K562 (cell line): ENCODE data around the gene RGR. TPM values are rescaled to one million over a fixed set of nuclear protein-coding genes. Genes with fewer than 3 reads are reported as not detected.

Experiments
- ATAC-seq: fragments of 200-7000 bp; cut with Tn5 transposase; 3 replicates; pipeline ENCODE4 v1.9.1; 2020; ENCODE audit warnings: moderate library complexity
- BruUV-seq: library from RNA; stranded (reverse); fragments of 400-500 nt; replicated peaks from 2 replicates; lab custom pipeline; 2021; lab: Mats Ljungman, UMichigan
- CTCF ChIA-PET: fragments of 300-600 bp; formaldehyde crosslinking; extraction: SDS; loops from one replicate; lab custom pipeline; 2021; ENCODE audit warnings: low intra/inter-chr PET ratio; lab: Yijun Ruan, JAX
- POLR2A ChIA-PET: fragments of 300-600, 350-650 bp; sonication (Branson Sonifier 250); formaldehyde crosslinking; extraction: SDS; loops from one replicate; lab custom pipeline; 2021; ENCODE audit warnings: antibody characterized with exemption, inconsistent platforms; lab: Yijun Ruan, JAX
- DNase-seq, 4 experiments: peaks; one replicate each; pipeline versions ENCODE4 v3.0.0 to v3.0.0-alpha.2; 2011 to 2018; ENCODE audit warnings: low spot score in 3 of 4, mixed read lengths in 3 of 4; ENCODE audit errors: extremely low read depth in 1 of 4
- FAIRE-seq: peaks from 2 replicates; lab custom pipeline; 2011; peaks lifted over from hg19 to GRCh38; lab: Jason Lieb, UNC
- H2AFZ ChIP-seq: 2 replicates; pipeline ENCODE4 v1.6.0; 2011; ENCODE audit warnings: low read depth, low read length, control low read depth, inconsistent platforms
- H3K27ac ChIP-seq: fragments of 200-600 bp; 3 replicates; pipeline ENCODE4 v1.8.0; 2011; ENCODE audit warnings: low read depth, mild to moderate bottlenecking, control low read depth, inconsistent platforms, low read length, moderate library complexity, mixed read lengths; ENCODE audit errors: extremely low read depth
- H3K27me3 ChIP-seq, 2 experiments: fragments of 300-600 bp in 1 of 2; 2 replicates in 1 of 2; 3 replicates in 1 of 2; pipeline versions ENCODE4 v1.6.0 to v1.8.0; 2011; ENCODE audit warnings: inconsistent platforms in 2 of 2, low read length in 2 of 2, mild to moderate bottlenecking in 1 of 2, mixed read lengths in 1 of 2, moderate library complexity in 1 of 2; ENCODE audit not compliant: control insufficient read depth in 2 of 2, insufficient read depth in 2 of 2
- H3K36me3 ChIP-seq: fragments of 300-600 bp; 3 replicates; pipeline ENCODE4 v1.8.0; 2011; ENCODE audit warnings: mild to moderate bottlenecking, low read length, inconsistent platforms; ENCODE audit not compliant: control insufficient read depth, insufficient read depth
- H3K4me1 ChIP-seq, 2 experiments: fragments of 200-600 bp in 1 of 2; replicated peaks in 1 of 2; 2 replicates in 1 of 2; 3 replicates in 1 of 2; pipeline versions ENCODE4 v1.5.1 to v1.8.0; 2011; ENCODE audit warnings: inconsistent platforms in 2 of 2, low read length in 2 of 2, mild to moderate bottlenecking in 1 of 2, mixed read lengths in 1 of 2, moderate library complexity in 1 of 2; ENCODE audit not compliant: control insufficient read depth in 2 of 2, insufficient read depth in 2 of 2
- H3K4me2 ChIP-seq: 2 replicates; pipeline ENCODE4 v1.6.1; 2011; ENCODE audit warnings: low read length, control low read depth, inconsistent platforms, mixed read lengths; ENCODE audit not compliant: insufficient read depth
- H3K4me3 ChIP-seq: fragments of 200-600 bp; sonication (generic), shearing (Covaris generic); 2 replicates; pipeline ENCODE4 v1.5.1; 2016; ENCODE audit warnings: control low read depth, inconsistent platforms
- H3K79me2 ChIP-seq: fragments of 200-600 bp; 3 replicates; pipeline ENCODE4 v1.8.0; 2011; ENCODE audit warnings: low read length, inconsistent platforms; ENCODE audit not compliant: control insufficient read depth, insufficient read depth
- H3K9ac ChIP-seq, 2 experiments: 2 replicates each; pipeline versions ENCODE4 v1.6.0 to v1.6.1; 2011; ENCODE audit warnings: low read depth in 2 of 2, low read length in 2 of 2, control low read depth in 1 of 2, inconsistent platforms in 1 of 2, mild to moderate bottlenecking in 1 of 2, mixed read lengths in 1 of 2; ENCODE audit not compliant: insufficient read depth in 1 of 2
- H3K9me1 ChIP-seq: one replicate; pipeline ENCODE4 v1.6.0; 2011; ENCODE audit warnings: inconsistent platforms, mild to moderate bottlenecking, low read length, moderate library complexity; ENCODE audit not compliant: control insufficient read depth, insufficient read depth
- H3K9me3 ChIP-seq: replicated peaks from 2 replicates; pipeline ENCODE4 v1.5.1; 2011; ENCODE audit warnings: low read depth, low read length, inconsistent platforms; ENCODE audit not compliant: control insufficient read depth, insufficient read depth
- H4K20me1 ChIP-seq: replicated peaks from 2 replicates; pipeline ENCODE4 v1.6.1; 2011; ENCODE audit warnings: low read length, inconsistent platforms, mixed read lengths; ENCODE audit not compliant: control insufficient read depth, insufficient read depth
- WGBS: fragments of 100-300 bp; shearing (Covaris generic); methylation state at CpG from one replicate; pipeline ENCODE4 v1.1.6; 2016; ENCODE audit warnings: low coverage, mixed read lengths; ENCODE audit not compliant: insufficient coverage; ENCODE audit errors: missing lambda C conversion rate; 5-methylcytosine and 5-hydroxymethylcytosine counted together
- in situ Hi-C: fragments of 300-500 bp; cut with MboI; formaldehyde crosslinking; loops from 4 replicates; pipeline ENCODE4 v1.15.0; 2018; ENCODE audit warnings: inconsistent platforms, mixed read lengths
- intact Hi-C: fragments of 100-400 bp; cut with micrococcal nuclease; formaldehyde crosslinking; loops from 2 replicates; pipeline ENCODE4 v1.14.2; 2022
- polyA plus RNA-seq, 8 experiments: library from polyadenylated mRNA; depleted of rRNA in 4 of 8; stranded (reverse) in 5 of 8; unstranded in 3 of 8; fragments of >200 nt; fragmentation: Nextera tagmentation in 2 of 8; fragmentation: Illumina TruSeq in 1 of 8; extraction: Ambion mirVana in 2 of 8; extraction: Trizol in 1 of 8; gene quantifications; 2 replicates each; pipeline versions ENCODE4 v1.2.1 to v1.2.3, GENCODE V29; 2011 to 2014; ENCODE audit warnings: inconsistent platforms in 1 of 8, missing spikeins in 1 of 8
- total RNA-seq, 7 experiments: library from RNA; depleted of rRNA in 6 of 7; stranded (reverse); fragments of >200 nt in 6 of 7; fragmentation: Illumina TruSeq in 2 of 7; extraction: Trizol in 2 of 7; gene quantifications; 2 replicates each; pipeline versions ENCODE4 v1.2.1 to v1.2.3, GENCODE V29; 2011 to 2021; ENCODE audit warnings: low replicate concordance in 1 of 7
- TF ChIP-seq, protein P1 (sequence below), 3 experiments: IDR thresholded peaks in 2 of 3; conservative IDR thresholded peaks in 1 of 3; 2 replicates each; pipeline ENCODE4 v1.5.1; 2011 to 2012; ENCODE audit warnings: low read length in 3 of 3, mild to moderate bottlenecking in 3 of 3, control low read depth in 2 of 3, improper control_type of control experiment in 1 of 3, inconsistent platforms in 1 of 3, low read depth in 1 of 3, mixed read lengths in 1 of 3, moderate library complexity in 1 of 3; ENCODE audit not compliant: insufficient read depth in 2 of 3
- TF ChIP-seq, protein P2 (sequence below): sonication (generic); formaldehyde crosslinking; IDR thresholded peaks from 2 replicates; pipeline ENCODE4 v1.8.0; 2022; ENCODE audit warnings: mild to moderate bottlenecking, missing genetic modification reagents

Gene RGR
- total and polyA plus RNA-seq, 9 of the 15 experiments (the other 6 are each of a cell fraction or from before 2014, with no cell fraction given): not detected

DNA sequence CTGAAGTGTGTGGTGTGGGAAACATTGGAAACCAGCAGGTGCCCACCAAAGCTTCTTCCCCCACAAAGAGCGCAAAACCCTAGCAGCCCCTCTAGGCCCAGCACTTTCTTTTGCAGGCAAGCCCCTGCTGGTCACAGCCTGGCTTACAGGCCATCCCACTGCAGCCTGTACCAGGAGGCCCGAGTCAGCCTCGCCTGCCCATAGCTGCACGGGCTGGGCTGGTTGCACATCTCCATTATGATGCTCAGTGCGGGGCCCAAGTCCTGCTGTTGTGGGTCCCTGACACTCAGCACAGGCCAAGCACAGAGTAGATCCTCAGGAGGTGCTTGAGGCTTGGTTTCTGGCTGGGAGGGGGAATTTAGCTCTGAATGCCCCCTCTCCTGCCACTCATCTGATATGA, 42.5 kb upstream of the RGR start:
- WGBS: 18% methylated on average over 5 of the region's 5 CpGs
- H3K27me3 ChIP-seq: peaks cover 6 to 29% of the 10 kb centered on the region in 2 experiments
- peaks cover 13 to 15% of the 10 kb centered on the region in 2 experiments; a peak in 4 of 5 replicates for H3K4me1 ChIP-seq
- intact Hi-C loops (no loop called here), in situ Hi-C loops (no loop called here)
- no peak overlapping the region for H3K27ac ChIP-seq
- CTCF ChIA-PET: no interaction called here
- H3K4me3 ChIP-seq: no peak overlapping the region
- no TSS peak for BruUV-seq
- no peak overlapping the region for H3K4me2 ChIP-seq
- no peaks in the 10 kb centered on the region for H3K36me3 ChIP-seq
- H2AFZ ChIP-seq: no peak overlapping the region
- no peak for ATAC-seq
- POLR2A ChIA-PET: interaction anchor here (0.6 to 2.1 kb wide), 5 partner anchors 8 to 240 kb away, joined by 3 to 6 read pairs (median 5); partner anchors contain the start of genes CDHR1 and GHITM
- H3K9me1 ChIP-seq: no peaks in the 10 kb centered on the region
- DNase-seq: no peak
- TF ChIP-seq, protein P1, sequence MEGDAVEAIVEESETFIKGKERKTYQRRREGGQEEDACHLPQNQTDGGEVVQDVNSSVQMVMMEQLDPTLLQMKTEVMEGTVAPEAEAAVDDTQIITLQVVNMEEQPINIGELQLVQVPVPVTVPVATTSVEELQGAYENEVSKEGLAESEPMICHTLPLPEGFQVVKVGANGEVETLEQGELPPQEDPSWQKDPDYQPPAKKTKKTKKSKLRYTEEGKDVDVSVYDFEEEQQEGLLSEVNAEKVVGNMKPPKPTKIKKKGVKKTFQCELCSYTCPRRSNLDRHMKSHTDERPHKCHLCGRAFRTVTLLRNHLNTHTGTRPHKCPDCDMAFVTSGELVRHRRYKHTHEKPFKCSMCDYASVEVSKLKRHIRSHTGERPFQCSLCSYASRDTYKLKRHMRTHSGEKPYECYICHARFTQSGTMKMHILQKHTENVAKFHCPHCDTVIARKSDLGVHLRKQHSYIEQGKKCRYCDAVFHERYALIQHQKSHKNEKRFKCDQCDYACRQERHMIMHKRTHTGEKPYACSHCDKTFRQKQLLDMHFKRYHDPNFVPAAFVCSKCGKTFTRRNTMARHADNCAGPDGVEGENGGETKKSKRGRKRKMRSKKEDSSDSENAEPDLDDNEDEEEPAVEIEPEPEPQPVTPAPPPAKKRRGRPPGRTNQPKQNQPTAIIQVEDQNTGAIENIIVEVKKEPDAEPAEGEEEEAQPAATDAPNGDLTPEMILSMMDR (IDR thresholded peaks at IDR 0.05 in 2 of 3, conservative IDR thresholded peaks at IDR 0.05 in 1 of 3; ENCODE audit: insufficient read depth in 2 of 3, low read depth in 1 of 3, low read length in 3 of 3): 0 out of 6 replicates have a peak, but pooled peaks of 2 of the 3 experiments have one; percentile 6 to 17
- TF ChIP-seq, protein P2, sequence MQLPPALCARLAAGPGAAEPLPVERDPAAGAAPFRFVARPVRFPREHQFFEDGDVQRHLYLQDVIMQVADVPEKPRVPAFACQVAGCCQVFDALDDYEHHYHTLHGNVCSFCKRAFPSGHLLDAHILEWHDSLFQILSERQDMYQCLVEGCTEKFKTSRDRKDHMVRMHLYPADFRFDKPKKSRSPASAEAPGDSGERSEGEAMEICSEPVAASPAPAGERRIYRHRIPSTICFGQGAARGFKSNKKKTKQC (CRISPR knock-in tag): no peak
- TF ChIP-seq, all 486 proteins: peak for 1
- Histone ChIP-seq H3K9ac (no peak overlapping the region), H3K79me2 (no peaks in the 10 kb centered on the region), H4K20me1 (no peaks in the 10 kb centered on the region), H3K9me3 (no peaks in the 10 kb centered on the region)
- FAIRE-seq: no peak
